SK-N-SH treated with all-trans-retinoic acid at 6 μM for 48 hours (cell line): ENCODE results near the gene SLCO3A1.

Source experiments
- ATAC-seq: fragments of 200-7000 bp; cut with Tn5 transposase; 3 replicates; pipeline ENCODE4 v1.9.1; 2020; ENCODE audit warnings: mild to moderate bottlenecking, moderate library complexity
- ARNTL ChIP-seq: fragments of 450-650 bp; formaldehyde crosslinking; IDR thresholded peaks from 2 replicates; pipeline ENCODE4 v1.5.0; 2020; ENCODE audit warnings: low read depth, mild to moderate bottlenecking, moderate library complexity, borderline replicate concordance
- BACH2 ChIP-seq: fragments of 250-450 bp; sonication (Bioruptor Pico); IDR thresholded peaks from 2 replicates; pipeline ENCODE4 v1.9.0; 2021; ENCODE audit warnings: mild to moderate bottlenecking, borderline replicate concordance
- CSDC2 ChIP-seq: fragments of 250-450 bp; sonication (Bioruptor Pico); IDR thresholded peaks from 2 replicates; pipeline ENCODE4 v1.5.0; 2020; ENCODE audit warnings: mild to moderate bottlenecking, moderate library complexity
- ESRRG ChIP-seq: fragments of 250-450 bp; sonication (Bioruptor Pico); IDR thresholded peaks from 2 replicates; pipeline ENCODE4 v1.6.1; 2021; ENCODE audit warnings: mild to moderate bottlenecking
- ISL1 ChIP-seq: fragments of 250-450 bp; sonication (Bioruptor Pico); IDR thresholded peaks from 2 replicates; pipeline ENCODE4 v2.1.2; 2022; ENCODE audit warnings: mild to moderate bottlenecking, moderate library complexity
- PATZ1 ChIP-seq: fragments of 250-450 bp; sonication (Bioruptor Pico); IDR thresholded peaks from 2 replicates; pipeline ENCODE4 v1.8.0; 2020; ENCODE audit warnings: mild to moderate bottlenecking, moderate library complexity, borderline replicate concordance
- POU6F1 ChIP-seq: fragments of 250-450 bp; sonication (Bioruptor Pico); IDR thresholded peaks from 2 replicates; pipeline ENCODE4 v1.8.0; 2021; ENCODE audit warnings: low read depth, mild to moderate bottlenecking, moderate library complexity, borderline replicate concordance
- PPARA ChIP-seq: fragments of 250-450 bp; sonication (Bioruptor Pico); IDR thresholded peaks from 2 replicates; pipeline ENCODE4 v1.5.0; 2020; ENCODE audit warnings: mild to moderate bottlenecking, borderline replicate concordance
- RARB ChIP-seq: fragments of 250-450 bp; sonication (Bioruptor Pico); IDR thresholded peaks from 2 replicates; pipeline ENCODE4 v1.8.0; 2021; ENCODE audit warnings: mild to moderate bottlenecking, moderate library complexity
- SNAI2 ChIP-seq: fragments of 250-450 bp; sonication (Bioruptor Pico); IDR thresholded peaks from 2 replicates; pipeline ENCODE4 v1.5.0; 2020; ENCODE audit warnings: mild to moderate bottlenecking, moderate library complexity
- TSHZ2 ChIP-seq: fragments of 250-450 bp; sonication (Bioruptor Pico); IDR thresholded peaks from 2 replicates; pipeline ENCODE4 v1.5.0; 2020; ENCODE audit warnings: mild to moderate bottlenecking, moderate library complexity
- ZFP30 ChIP-seq: fragments of 450-650 bp; formaldehyde crosslinking; IDR thresholded peaks from 2 replicates; pipeline ENCODE4 v1.5.0; 2022; ENCODE audit warnings: mild to moderate bottlenecking, moderate library complexity
- ZNF565 ChIP-seq: fragments of 450-650 bp; formaldehyde crosslinking; conservative IDR thresholded peaks from 2 replicates; pipeline ENCODE4 v1.5.0; 2020; ENCODE audit warnings: low read depth, mild to moderate bottlenecking, moderate library complexity
- ZNF70 ChIP-seq: fragments of 450-650 bp; formaldehyde crosslinking; IDR thresholded peaks from 2 replicates; pipeline ENCODE4 v1.5.0; 2020; ENCODE audit warnings: mild to moderate bottlenecking, moderate library complexity
- ZNF8 ChIP-seq: fragments of 450-650 bp; formaldehyde crosslinking; IDR thresholded peaks from 2 replicates; pipeline ENCODE4 v1.5.0; 2020; ENCODE audit warnings: mild to moderate bottlenecking, moderate library complexity
- TF ChIP-seq, protein P1 (sequence below): fragments of 250-450 bp; sonication (Bioruptor Pico); IDR thresholded peaks from 2 replicates; pipeline ENCODE4 v1.5.1; 2020; ENCODE audit warnings: low read depth, mild to moderate bottlenecking, moderate library complexity
- TF ChIP-seq, protein P2 (sequence below): fragments of 250-450 bp; sonication (Bioruptor Pico); IDR thresholded peaks from 2 replicates; pipeline ENCODE4 v1.5.1; 2021; ENCODE audit warnings: mild to moderate bottlenecking, moderate library complexity

SLCO3A1 gene

GRCh38 chr15:91983729-91984340 lies 130.3 kb downstream of the SLCO3A1 start:
- ATAC-seq, result no peak
- TF ChIP-seq CSDC2 (CRISPR knock-in tag), result no peak
- TF ChIP-seq BACH2, result no peak
- TF ChIP-seq ZNF70 (CRISPR knock-in tag), result no peak
- no peak for TF ChIP-seq TSHZ2
- no peak for TF ChIP-seq ZNF565 (CRISPR knock-in tag)
- TF ChIP-seq RARB, result no peak
- TF ChIP-seq PPARA, result no peak
- TF ChIP-seq, protein P1, sequence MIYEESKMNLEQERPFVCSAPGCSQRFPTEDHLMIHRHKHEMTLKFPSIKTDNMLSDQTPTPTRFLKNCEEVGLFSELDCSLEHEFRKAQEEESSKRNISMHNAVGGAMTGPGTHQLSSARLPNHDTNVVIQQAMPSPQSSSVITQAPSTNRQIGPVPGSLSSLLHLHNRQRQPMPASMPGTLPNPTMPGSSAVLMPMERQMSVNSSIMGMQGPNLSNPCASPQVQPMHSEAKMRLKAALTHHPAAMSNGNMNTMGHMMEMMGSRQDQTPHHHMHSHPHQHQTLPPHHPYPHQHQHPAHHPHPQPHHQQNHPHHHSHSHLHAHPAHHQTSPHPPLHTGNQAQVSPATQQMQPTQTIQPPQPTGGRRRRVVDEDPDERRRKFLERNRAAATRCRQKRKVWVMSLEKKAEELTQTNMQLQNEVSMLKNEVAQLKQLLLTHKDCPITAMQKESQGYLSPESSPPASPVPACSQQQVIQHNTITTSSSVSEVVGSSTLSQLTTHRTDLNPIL, result no peak
- no peak for TF ChIP-seq SNAI2 (CRISPR knock-in tag)

DNA sequence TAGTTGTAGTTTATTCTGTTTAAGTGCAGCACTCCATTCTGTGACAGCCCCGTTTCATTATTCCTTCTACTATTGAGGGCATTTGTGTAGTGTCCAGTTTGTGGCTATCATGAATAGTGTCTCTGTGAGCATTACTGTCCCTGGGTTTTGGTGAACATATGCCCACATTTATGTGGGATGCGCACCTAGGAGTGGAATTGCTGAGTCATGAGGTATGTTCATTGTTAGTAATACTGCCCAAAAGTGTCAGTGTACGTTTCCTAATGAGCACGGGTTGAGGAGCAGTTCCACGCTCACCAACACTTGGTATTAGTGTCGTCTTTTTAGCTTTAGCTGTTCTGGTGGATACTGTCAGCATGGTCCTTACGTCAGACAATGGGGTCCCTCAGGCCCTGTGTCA lies 131.8 kb downstream of the SLCO3A1 start:
- TF ChIP-seq ISL1 (no peak), TSHZ2 (no peak), PATZ1 (CRISPR knock-in tag) (no peak), ZFP30 (CRISPR knock-in tag) (no peak), ZNF8 (no peak), ESRRG (CRISPR knock-in tag) (no peak), POU6F1 (CRISPR knock-in tag) (no peak), ARNTL (CRISPR knock-in tag) (no peak), CSDC2 (CRISPR knock-in tag) (no peak), SNAI2 (CRISPR knock-in tag) (no peak)
- TF ChIP-seq, protein P2, sequence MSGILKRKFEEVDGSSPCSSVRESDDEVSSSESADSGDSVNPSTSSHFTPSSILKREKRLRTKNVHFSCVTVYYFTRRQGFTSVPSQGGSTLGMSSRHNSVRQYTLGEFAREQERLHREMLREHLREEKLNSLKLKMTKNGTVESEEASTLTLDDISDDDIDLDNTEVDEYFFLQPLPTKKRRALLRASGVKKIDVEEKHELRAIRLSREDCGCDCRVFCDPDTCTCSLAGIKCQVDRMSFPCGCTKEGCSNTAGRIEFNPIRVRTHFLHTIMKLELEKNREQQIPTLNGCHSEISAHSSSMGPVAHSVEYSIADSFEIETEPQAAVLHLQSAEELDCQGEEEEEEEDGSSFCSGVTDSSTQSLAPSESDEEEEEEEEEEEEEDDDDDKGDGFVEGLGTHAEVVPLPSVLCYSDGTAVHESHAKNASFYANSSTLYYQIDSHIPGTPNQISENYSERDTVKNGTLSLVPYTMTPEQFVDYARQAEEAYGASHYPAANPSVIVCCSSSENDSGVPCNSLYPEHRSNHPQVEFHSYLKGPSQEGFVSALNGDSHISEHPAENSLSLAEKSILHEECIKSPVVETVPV, result no peak
- TF ChIP-seq, protein P1, result no peak
- ATAC-seq, result no peak
